ENCODE data around the gene VTI1A. TPM values are rescaled to one million over a fixed set of nuclear protein-coding genes. Genes with fewer than 3 reads are reported as not detected.

Gene VTI1A
- total RNA-seq, 4 donors from 2014 or later = 27.0 to 61.3 (median 49.8) TPM

GRCh38 chr10:112510384-112510783, 63.4 kb downstream of the VTI1A start:
- intact Hi-C loops (cut with DNase I) = no loop called here
- no peak for DNase-seq
- H3K4me3 ChIP-seq = no peak overlapping the region
- H3K9me3 ChIP-seq = no peaks in the 10 kb centered on the region
- no peaks in the 10 kb centered on the region for H3K36me3 ChIP-seq
- no peaks in the 10 kb centered on the region for H3K27me3 ChIP-seq
- WGBS, 2 donors = 80 to 84% methylated on average over 4 of the region's 4 CpGs
- no peak overlapping the region for H3K27ac ChIP-seq
- TF ChIP-seq, protein P1, sequence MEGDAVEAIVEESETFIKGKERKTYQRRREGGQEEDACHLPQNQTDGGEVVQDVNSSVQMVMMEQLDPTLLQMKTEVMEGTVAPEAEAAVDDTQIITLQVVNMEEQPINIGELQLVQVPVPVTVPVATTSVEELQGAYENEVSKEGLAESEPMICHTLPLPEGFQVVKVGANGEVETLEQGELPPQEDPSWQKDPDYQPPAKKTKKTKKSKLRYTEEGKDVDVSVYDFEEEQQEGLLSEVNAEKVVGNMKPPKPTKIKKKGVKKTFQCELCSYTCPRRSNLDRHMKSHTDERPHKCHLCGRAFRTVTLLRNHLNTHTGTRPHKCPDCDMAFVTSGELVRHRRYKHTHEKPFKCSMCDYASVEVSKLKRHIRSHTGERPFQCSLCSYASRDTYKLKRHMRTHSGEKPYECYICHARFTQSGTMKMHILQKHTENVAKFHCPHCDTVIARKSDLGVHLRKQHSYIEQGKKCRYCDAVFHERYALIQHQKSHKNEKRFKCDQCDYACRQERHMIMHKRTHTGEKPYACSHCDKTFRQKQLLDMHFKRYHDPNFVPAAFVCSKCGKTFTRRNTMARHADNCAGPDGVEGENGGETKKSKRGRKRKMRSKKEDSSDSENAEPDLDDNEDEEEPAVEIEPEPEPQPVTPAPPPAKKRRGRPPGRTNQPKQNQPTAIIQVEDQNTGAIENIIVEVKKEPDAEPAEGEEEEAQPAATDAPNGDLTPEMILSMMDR (IDR thresholded peaks at IDR 0.05) = no peak
- no peak for TF ChIP-seq POLR2A (IDR thresholded peaks at IDR 0.05)
- H3K4me1 ChIP-seq = peaks cover 0 to 12% (median 0%) of the 10 kb centered on the region in 3 donors

DNA sequence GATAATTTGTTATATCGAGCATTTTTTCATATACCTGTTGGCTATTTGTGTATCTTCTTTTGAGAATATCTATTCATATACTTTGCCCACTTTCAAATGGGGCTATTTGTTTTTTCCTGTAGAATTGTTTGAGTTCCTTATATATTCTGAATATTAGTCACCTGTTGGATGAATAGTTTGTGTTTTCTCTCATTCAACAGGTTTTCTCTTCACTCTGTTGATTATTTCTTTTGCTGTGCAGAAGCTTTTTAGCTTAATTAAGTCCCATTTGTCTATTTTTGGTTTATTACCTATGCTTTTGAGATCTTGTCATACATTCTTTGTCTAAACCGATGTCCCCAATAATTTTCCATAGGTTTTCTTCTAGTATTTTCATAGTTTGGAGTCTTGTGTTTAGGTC, 65.3 kb downstream of the VTI1A start:
- no peak overlapping the region for H3K4me3 ChIP-seq
- WGBS, 2 donors = 90% methylated on average over 2 of the region's 2 CpGs
- DNase-seq = no peak
- TF ChIP-seq, protein P1 (IDR thresholded peaks at IDR 0.05) = no peak
- TF ChIP-seq POLR2A (IDR thresholded peaks at IDR 0.05) = no peak
- H3K27ac ChIP-seq = no peak overlapping the region
- no peaks in the 10 kb centered on the region for H3K36me3 ChIP-seq
- H3K4me1 ChIP-seq = peaks cover 0 to 12% (median 0%) of the 10 kb centered on the region in 3 donors
- intact Hi-C loops (cut with DNase I) = no loop called here
- no peaks in the 10 kb centered on the region for H3K9me3 ChIP-seq
- no peaks in the 10 kb centered on the region for H3K27me3 ChIP-seq

- Histone ChIP-seq H3K27me3 (no peaks in the 10 kb centered on the region), H3K27ac (no peak overlapping the region), H3K4me3 (no peak overlapping the region), H3K9me3 (no peaks in the 10 kb centered on the region), H3K4me1 (peaks cover 0 to 5% (median 0%) of the 10 kb centered on the region in 3 donors), H3K36me3 (no peaks in the 10 kb centered on the region)
- no peak for DNase-seq
- TF ChIP-seq, protein P1 (IDR thresholded peaks at IDR 0.05) = no peak
- no peak for TF ChIP-seq POLR2A (IDR thresholded peaks at IDR 0.05)
- intact Hi-C loops (cut with DNase I) = no loop called here
Observed at GRCh38 chr10:112515126-112515525, 68.1 kb downstream of the VTI1A start.

DNA sequence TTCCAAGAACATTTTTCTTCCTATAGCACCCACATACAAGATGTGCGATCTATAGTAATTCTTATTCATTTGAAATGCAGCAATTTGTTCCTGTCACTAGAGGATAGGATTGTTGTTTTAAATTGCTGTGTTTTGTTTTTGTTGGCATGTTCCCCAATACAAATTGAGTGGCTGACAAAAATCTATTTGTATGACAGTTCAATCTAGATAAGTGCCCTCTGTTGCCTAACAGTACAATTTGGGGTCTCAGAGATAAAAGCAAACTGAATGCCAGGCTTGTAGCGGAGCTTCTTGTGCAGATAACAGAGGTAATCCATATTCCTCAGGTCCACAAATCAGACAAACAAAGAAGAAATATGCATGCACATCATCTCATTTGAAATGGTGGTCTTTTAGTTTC, 68.8 kb downstream of the VTI1A start:
- DNase-seq = no peak
- H3K27me3 ChIP-seq = no peaks in the 10 kb centered on the region
- H3K36me3 ChIP-seq = no peaks in the 10 kb centered on the region
- H3K27ac ChIP-seq = no peak overlapping the region
- H3K9me3 ChIP-seq = no peaks in the 10 kb centered on the region
- H3K4me3 ChIP-seq = no peak overlapping the region
- TF ChIP-seq, protein P1 (IDR thresholded peaks at IDR 0.05) = no peak
- no peak for TF ChIP-seq POLR2A (IDR thresholded peaks at IDR 0.05)
- peaks cover 0 to 5% (median 0%) of the 10 kb centered on the region in 3 donors for H3K4me1 ChIP-seq
- 89 to 100% methylated on average over 2 of the region's 2 CpGs for WGBS, 2 donors
- intact Hi-C loops (cut with DNase I) = no loop called here

DNA sequence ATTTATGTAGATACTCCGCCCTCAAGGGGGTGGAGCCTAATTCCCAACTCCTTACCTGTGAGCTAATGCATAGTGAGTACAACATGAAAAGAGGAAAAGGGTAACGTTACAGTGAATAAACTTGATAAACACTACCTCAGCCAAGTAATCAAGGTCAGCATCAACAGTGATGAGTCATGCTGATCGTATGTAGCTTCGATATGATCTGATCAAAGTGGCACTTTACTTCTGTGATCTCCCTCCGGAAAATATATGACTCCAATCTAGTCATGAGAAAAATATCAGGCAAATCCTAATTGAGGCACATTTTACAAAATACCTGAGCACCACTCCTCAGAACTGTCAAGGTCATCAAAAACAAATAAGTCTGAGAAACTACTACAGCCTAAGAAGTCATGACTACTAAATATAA, 70.4 kb downstream of the VTI1A start:
- Histone ChIP-seq H3K4me3 (no peak overlapping the region), H3K27ac (no peak overlapping the region), H3K9me3 (no peaks in the 10 kb centered on the region), H3K36me3 (no peaks in the 10 kb centered on the region), H3K27me3 (no peaks in the 10 kb centered on the region), H3K4me1 (peaks cover 0 to 5% (median 0%) of the 10 kb centered on the region in 3 donors)
- no peak for DNase-seq
- intact Hi-C loops (cut with DNase I) = no loop called here
- WGBS, 2 donors = 64 to 74% methylated on average over 5 of the region's 5 CpGs
- TF ChIP-seq POLR2A (IDR thresholded peaks at IDR 0.05) = no peak
- TF ChIP-seq, protein P1 (IDR thresholded peaks at IDR 0.05) = no peak

All from esophagus squamous epithelium (tissue), 5 donors.